Cardiac muscle cell (in vitro differentiated cells and primary cell): ENCODE data around the gene PDIA2. TPM values are rescaled to one million over a fixed set of nuclear protein-coding genes. Genes with fewer than 3 reads are reported as not detected.

Source experiments
- DNase-seq, 2 donors: peaks; one replicate each; pipeline versions ENCODE4 v3.0.0 to v3.0.0-alpha.2; 2010 to 2017; ENCODE audit warnings: low read depth in 1 of 2, low spot score in 1 of 2
- H3K27ac ChIP-seq: fragments of 200-600 bp; sonication (generic); 2 replicates; pipeline ENCODE4 v1.5.1; 2016
- H3K27me3 ChIP-seq: fragments of 200-600 bp; sonication (generic); 2 replicates; pipeline ENCODE4 v1.6.0; 2016; ENCODE audit warnings: control low read depth
- H3K36me3 ChIP-seq: fragments of 200-600 bp; sonication (generic); 2 replicates; pipeline ENCODE4 v1.5.1; 2016; ENCODE audit warnings: control low read depth
- H3K4me1 ChIP-seq: fragments of 200-600 bp; sonication (generic); 2 replicates; pipeline ENCODE4 v1.8.1; 2017; ENCODE audit warnings: low read depth, mild to moderate bottlenecking, mixed run types
- H3K4me3 ChIP-seq: fragments of 200-600 bp; sonication (generic); 2 replicates; pipeline ENCODE4 v1.5.1; 2016; ENCODE audit warnings: mild to moderate bottlenecking
- H3K9me3 ChIP-seq: fragments of 200-600 bp; sonication (generic); 2 replicates; pipeline ENCODE4 v1.5.1; 2017; ENCODE audit warnings: low read depth, mild to moderate bottlenecking, control low read depth
- CTCF ChIP-seq: IDR thresholded peaks from 2 replicates; pipeline ENCODE4 v1.5.1; 2012; ENCODE audit warnings: low read depth, mild to moderate bottlenecking, low read length
- polyA plus RNA-seq: library from polyadenylated mRNA; unstranded; fragments of >200 nt; fragmentation: Nextera tagmentation; extraction: Ambion mirVana; gene quantifications from 2 replicates; pipeline ENCODE4 v1.2.1, GENCODE V29; 2016
- total RNA-seq: library from RNA; depleted of rRNA; stranded (reverse); fragments of >200 nt; gene quantifications from 2 replicates; pipeline ENCODE4 v1.2.3, GENCODE V29; 2016

PDIA2 gene
- total and polyA plus RNA-seq, 2 experiments from 2014 or later = 1.7 to 3.2 TPM

- H3K4me1 ChIP-seq = no peaks in the 10 kb centered on the region
- no peak overlapping the region for H3K27ac ChIP-seq
- no peak for DNase-seq
- H3K36me3 ChIP-seq = peaks cover 5% of the 10 kb centered on the region
- no peaks in the 10 kb centered on the region for H3K9me3 ChIP-seq
- no peak overlapping the region for H3K4me3 ChIP-seq
- no peak for TF ChIP-seq CTCF
- H3K27me3 ChIP-seq = no peaks in the 10 kb centered on the region
Measured at GRCh38 chr16:293043-293775, 10.2 kb downstream of the PDIA2 start.

- no peaks in the 10 kb centered on the region for H3K4me1 ChIP-seq
- H3K36me3 ChIP-seq = no peaks in the 10 kb centered on the region
- no peak overlapping the region for H3K4me3 ChIP-seq
- no peak for DNase-seq
- no peaks in the 10 kb centered on the region for H3K27me3 ChIP-seq
- H3K9me3 ChIP-seq = no peaks in the 10 kb centered on the region
- TF ChIP-seq CTCF = no peak
- H3K27ac ChIP-seq = no peak overlapping the region
Measured at GRCh38 chr16:296276-296675, 13.3 kb downstream of the PDIA2 start.

GRCh38 chr16:296806-297510, 14.0 kb downstream of the PDIA2 start:
- Histone ChIP-seq H3K4me3 (no peak overlapping the region), H3K36me3 (no peaks in the 10 kb centered on the region), H3K4me1 (no peaks in the 10 kb centered on the region), H3K27ac (no peak overlapping the region), H3K9me3 (no peaks in the 10 kb centered on the region), H3K27me3 (no peaks in the 10 kb centered on the region)
- TF ChIP-seq CTCF = no peak
- no peak for DNase-seq

- TF ChIP-seq CTCF = no peak
- Histone ChIP-seq H3K36me3 (no peaks in the 10 kb centered on the region), H3K4me1 (no peaks in the 10 kb centered on the region), H3K9me3 (no peaks in the 10 kb centered on the region), H3K27me3 (no peaks in the 10 kb centered on the region), H3K27ac (no peak overlapping the region), H3K4me3 (no peak overlapping the region)
- no peak for DNase-seq
Measured at GRCh38 chr16:297832-298231, 14.9 kb downstream of the PDIA2 start.

GRCh38 chr16:301235-301634, 18.3 kb downstream of the PDIA2 start:
- TF ChIP-seq CTCF = no peak
- no peak overlapping the region for H3K4me3 ChIP-seq
- no peak for DNase-seq
- peaks cover 3% of the 10 kb centered on the region for H3K4me1 ChIP-seq
- H3K9me3 ChIP-seq = no peaks in the 10 kb centered on the region
- H3K27ac ChIP-seq = no peak overlapping the region
- H3K36me3 ChIP-seq = no peaks in the 10 kb centered on the region
- H3K27me3 ChIP-seq = no peaks in the 10 kb centered on the region
